CD14-positive monocyte (primary cell): ENCODE measurements around the gene USP6. TPM values are rescaled to one million over a fixed set of nuclear protein-coding genes. Genes with fewer than 3 reads are reported as not detected.

Experiments
- DNase-seq, 3 donors: peaks; one replicate each; pipeline ENCODE4 v3.0.0-alpha.2; 2011 to 2022
- H2AFZ ChIP-seq: 2 replicates; pipeline ENCODE4 v1.6.0; 2012; ENCODE audit warnings: mild to moderate bottlenecking, low read depth, low read length, inconsistent platforms; ENCODE audit not compliant: insufficient read depth, poor library complexity, severe bottlenecking
- H3K27ac ChIP-seq, 2 donors: 1 replicate in 1 of 2; 2 replicates in 1 of 2; pipeline ENCODE4 v1.5.1; 2012 to 2013; ENCODE audit warnings: low read length in 2 of 2, control low read depth in 1 of 2, inconsistent platforms in 1 of 2, low read depth in 1 of 2, mild to moderate bottlenecking in 1 of 2
- H3K27me3 ChIP-seq, 2 donors: one replicate each; pipeline versions ENCODE4 v1.6.0 to v1.6.1; 2011 to 2013; ENCODE audit warnings: low read length in 2 of 2; ENCODE audit not compliant: control insufficient read depth in 2 of 2, insufficient read depth in 2 of 2
- H3K36me3 ChIP-seq, 2 donors: replicated peaks in 1 of 2; 1 replicate in 1 of 2; 2 replicates in 1 of 2; pipeline versions ENCODE4 v1.5.1 to v1.6.1; 2012 to 2013; ENCODE audit warnings: low read length in 2 of 2, control low read depth in 1 of 2, inconsistent platforms in 1 of 2, mild to moderate bottlenecking in 1 of 2; ENCODE audit not compliant: insufficient read depth in 2 of 2, control insufficient read depth in 1 of 2
- H3K4me1 ChIP-seq, 2 donors: 1 replicate in 1 of 2; 2 replicates in 1 of 2; pipeline versions ENCODE4 v1.5.1 to v1.6.1; 2012 to 2013; ENCODE audit warnings: low read length in 2 of 2, control low read depth in 1 of 2, inconsistent platforms in 1 of 2, mild to moderate bottlenecking in 1 of 2, moderate library complexity in 1 of 2; ENCODE audit not compliant: insufficient read depth in 2 of 2, control insufficient read depth in 1 of 2
- H3K4me2 ChIP-seq: replicated peaks from 2 replicates; pipeline ENCODE3; 2012; ENCODE audit warnings: low read length, moderate library complexity, mild to moderate bottlenecking; ENCODE audit not compliant: poor library complexity, severe bottlenecking; ENCODE audit errors: extremely low read depth
- H3K4me3 ChIP-seq, 3 experiments: fragments of 200-600 bp in 1 of 3; sonication (generic) in 1 of 3; replicated peaks in 1 of 3; 1 replicate in 2 of 3; 2 replicates in 1 of 3; pipeline ENCODE4 v1.5.1; 2011 to 2013; ENCODE audit warnings: low read length in 3 of 3, mild to moderate bottlenecking in 3 of 3, control low read depth in 2 of 3, low read depth in 2 of 3, inconsistent platforms in 1 of 3, moderate library complexity in 1 of 3
- H3K79me2 ChIP-seq: 2 replicates; pipeline ENCODE4 v1.6.0; 2012; ENCODE audit warnings: mild to moderate bottlenecking, control low read depth, inconsistent platforms, low read length, moderate library complexity; ENCODE audit not compliant: insufficient read depth
- H3K9ac ChIP-seq: 2 replicates; pipeline ENCODE4 v1.6.0; 2017; ENCODE audit warnings: low read length, mild to moderate bottlenecking; ENCODE audit not compliant: insufficient read depth, poor library complexity, severe bottlenecking
- H3K9me3 ChIP-seq, 2 donors: replicated peaks in 1 of 2; 1 replicate in 1 of 2; 2 replicates in 1 of 2; pipeline versions ENCODE4 v1.5.1 to v1.6.1; 2012 to 2013; ENCODE audit warnings: low read length in 2 of 2, control low read depth in 1 of 2; ENCODE audit not compliant: control insufficient read depth in 1 of 2, insufficient read depth in 1 of 2
- H4K20me1 ChIP-seq: 2 replicates; pipeline ENCODE4 v1.6.0; 2012; ENCODE audit warnings: mild to moderate bottlenecking, low read length, control low read depth, moderate library complexity; ENCODE audit not compliant: insufficient read depth
- H3K27ac Mint-ChIP-seq, 7 donors: one replicate each; pipeline ENCODE4 v1.8.0; 2020; ENCODE audit warnings: mild to moderate bottlenecking in 7 of 7, mixed read lengths in 7 of 7, moderate library complexity in 6 of 7, inconsistent platforms in 2 of 7
- H3K27me3 Mint-ChIP-seq, 3 donors: one replicate each; pipeline ENCODE4 v1.8.0; 2021 to 2022; ENCODE audit warnings: low read depth in 3 of 3, mild to moderate bottlenecking in 3 of 3, mixed read lengths in 3 of 3, moderate library complexity in 3 of 3, inconsistent platforms in 1 of 3
- H3K36me3 Mint-ChIP-seq, 2 donors: one replicate each; pipeline ENCODE4 v1.8.0; 2020; ENCODE audit warnings: mixed read lengths in 2 of 2, inconsistent platforms in 1 of 2, mild to moderate bottlenecking in 1 of 2
- H3K4me1 Mint-ChIP-seq: one replicate; pipeline ENCODE4 v1.8.0; 2020; ENCODE audit warnings: mild to moderate bottlenecking, mixed read lengths
- H3K4me3 Mint-ChIP-seq, 2 donors: one replicate each; pipeline ENCODE4 v1.8.0; 2020; ENCODE audit warnings: mild to moderate bottlenecking in 2 of 2, mixed read lengths in 2 of 2, moderate library complexity in 1 of 2
- H3K9me3 Mint-ChIP-seq, 7 donors: one replicate each; pipeline ENCODE4 v1.8.0; 2020 to 2022; ENCODE audit warnings: mixed read lengths in 7 of 7, mild to moderate bottlenecking in 6 of 7, moderate library complexity in 6 of 7, inconsistent platforms in 2 of 7
- WGBS: methylation state at CpG from one replicate; pipeline ENCODE4 v1.1.5; 2013; ENCODE audit warnings: missing lambda C conversion rate; ENCODE audit not compliant: insufficient coverage; 5-methylcytosine and 5-hydroxymethylcytosine counted together
- intact Hi-C, 2 donors: fragments of 100-400 bp; cut with micrococcal nuclease; formaldehyde crosslinking; loops; one replicate each; pipeline versions ENCODE4 v1.15.0 to v1.15.1; 2023
- polyA plus RNA-seq, 3 donors: library from polyadenylated mRNA; depleted of rRNA in 1 of 3; unstranded in 2 of 3; stranded (reverse) in 1 of 3; fragments of 300-500 nt in 2 of 3; fragments of >200 nt in 1 of 3; fragmentation: Illumina TruSeq in 2 of 3; gene quantifications; 1 replicate in 2 of 3; 2 replicates in 1 of 3; pipeline ENCODE4 v1.2.3, GENCODE V29; 2012 to 2021
- TF ChIP-seq, protein P1 (sequence below): fragments of 200-600 bp; IDR thresholded peaks from one replicate; pipeline ENCODE4 v1.8.0; 2022; ENCODE audit warnings: antibody characterized with exemption, mild to moderate bottlenecking

Gene USP6
- polyA plus RNA-seq, 3 donors = 0.02 to 0.08 (median 0.02) TPM

DNA sequence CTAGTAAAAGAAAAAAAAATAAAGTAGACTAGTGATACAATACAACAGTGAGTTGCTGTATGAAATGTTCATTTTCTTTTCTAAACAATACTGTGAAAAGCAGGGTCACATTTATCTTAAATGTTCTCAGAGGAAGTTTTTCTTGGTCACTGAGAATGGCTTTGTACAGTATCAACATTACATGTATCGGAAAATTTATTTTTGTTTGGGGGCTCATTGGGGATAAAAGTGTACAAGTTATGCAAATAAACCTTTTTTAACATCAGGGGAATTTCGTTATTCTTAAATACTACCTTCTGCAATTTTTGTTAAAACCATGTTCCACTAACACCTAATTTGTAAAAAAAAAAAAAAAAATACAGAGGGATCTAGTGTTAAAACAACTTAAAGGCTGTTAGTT lies 84.5 kb downstream of the USP6 start:
- Histone ChIP-seq H3K4me3 (no peak overlapping the region), H3K9me3 (no peaks in the 10 kb centered on the region), H3K79me2 (no peaks in the 10 kb centered on the region), H3K27ac (no peak overlapping the region), H3K36me3 (peaks cover 0 to 11% of the 10 kb centered on the region in 2 donors), H2AFZ (no peak overlapping the region), H3K4me1 (peaks cover 0 to 5% of the 10 kb centered on the region in 2 donors), H4K20me1 (no peaks in the 10 kb centered on the region), H3K9ac (no peak overlapping the region), H3K4me2 (no peak overlapping the region), H3K27me3 (no peaks in the 10 kb centered on the region)
- no CpG with 5 or more reads among the region's 2 CpGs for WGBS
- TF ChIP-seq, protein P1, sequence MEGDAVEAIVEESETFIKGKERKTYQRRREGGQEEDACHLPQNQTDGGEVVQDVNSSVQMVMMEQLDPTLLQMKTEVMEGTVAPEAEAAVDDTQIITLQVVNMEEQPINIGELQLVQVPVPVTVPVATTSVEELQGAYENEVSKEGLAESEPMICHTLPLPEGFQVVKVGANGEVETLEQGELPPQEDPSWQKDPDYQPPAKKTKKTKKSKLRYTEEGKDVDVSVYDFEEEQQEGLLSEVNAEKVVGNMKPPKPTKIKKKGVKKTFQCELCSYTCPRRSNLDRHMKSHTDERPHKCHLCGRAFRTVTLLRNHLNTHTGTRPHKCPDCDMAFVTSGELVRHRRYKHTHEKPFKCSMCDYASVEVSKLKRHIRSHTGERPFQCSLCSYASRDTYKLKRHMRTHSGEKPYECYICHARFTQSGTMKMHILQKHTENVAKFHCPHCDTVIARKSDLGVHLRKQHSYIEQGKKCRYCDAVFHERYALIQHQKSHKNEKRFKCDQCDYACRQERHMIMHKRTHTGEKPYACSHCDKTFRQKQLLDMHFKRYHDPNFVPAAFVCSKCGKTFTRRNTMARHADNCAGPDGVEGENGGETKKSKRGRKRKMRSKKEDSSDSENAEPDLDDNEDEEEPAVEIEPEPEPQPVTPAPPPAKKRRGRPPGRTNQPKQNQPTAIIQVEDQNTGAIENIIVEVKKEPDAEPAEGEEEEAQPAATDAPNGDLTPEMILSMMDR = no peak
- Mint-ChIP-seq H3K4me1 (peaks cover 6% of the 10 kb centered on the region), H3K27ac (no peak overlapping the region), H3K27me3 (peaks cover 0 to 2% (median 0%) of the 10 kb centered on the region in 3 donors), H3K9me3 (peaks cover 0 to 2% (median 0%) of the 10 kb centered on the region in 7 donors), H3K4me3 (no peak overlapping the region), H3K36me3 (peaks cover 6 to 27% of the 10 kb centered on the region in 2 donors)
- DNase-seq = no peak
- intact Hi-C loops = no loop called here

DNA sequence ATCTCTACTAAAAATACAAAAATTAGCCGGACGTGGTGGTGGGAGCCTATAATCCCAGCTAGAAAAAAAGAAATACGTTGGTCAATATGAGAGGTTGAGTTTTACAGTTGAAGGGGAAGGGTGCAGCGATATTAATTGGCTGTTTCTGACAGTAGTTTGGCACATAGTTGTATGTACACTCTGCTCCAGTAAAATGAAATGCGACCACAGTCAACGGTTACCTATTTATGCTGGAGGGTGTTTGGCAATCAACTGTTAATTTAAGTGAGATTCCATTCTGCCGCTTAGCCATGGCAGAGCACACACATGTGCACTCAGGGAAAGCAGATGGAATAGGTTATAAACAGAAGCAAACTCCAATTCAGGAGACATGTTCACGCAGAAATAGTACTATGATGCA lies 85.2 kb downstream of the USP6 start:
- H3K4me1 Mint-ChIP-seq = peaks cover 6% of the 10 kb centered on the region
- H3K36me3 Mint-ChIP-seq = peaks cover 6 to 27% of the 10 kb centered on the region in 2 donors
- Histone ChIP-seq H3K79me2 (no peaks in the 10 kb centered on the region), H2AFZ (no peak overlapping the region), H3K27ac (no peak overlapping the region), H3K36me3 (peaks cover 0 to 11% of the 10 kb centered on the region in 2 donors), H3K4me1 (peaks cover 0 to 5% of the 10 kb centered on the region in 2 donors), H4K20me1 (no peaks in the 10 kb centered on the region), H3K9ac (no peak overlapping the region), H3K9me3 (no peaks in the 10 kb centered on the region), H3K27me3 (no peaks in the 10 kb centered on the region), H3K4me2 (no peak overlapping the region), H3K4me3 (no peak overlapping the region)
- intact Hi-C loops = no loop called here
- H3K9me3 Mint-ChIP-seq = peaks cover 0 to 2% (median 0%) of the 10 kb centered on the region in 7 donors
- H3K27ac Mint-ChIP-seq = no peak overlapping the region
- WGBS = 86% methylated on average over 5 of the region's 8 CpGs
- no peak overlapping the region for H3K4me3 Mint-ChIP-seq
- peaks cover 0 to 2% (median 0%) of the 10 kb centered on the region in 3 donors for H3K27me3 Mint-ChIP-seq
- TF ChIP-seq, protein P1 = no peak
- no peak for DNase-seq
